GM21360 (cell line): Measurements from ENCODE around the gene ZEB1.
"Not testable (repeated sequence)": the region's sequence is repeated elsewhere in the genome, so short reads cannot be mapped to it uniquely, and the experiment has no call there.

Experiments used
- ATAC-seq: cut with Tn5 transposase; IDR thresholded peaks from one replicate; pipeline ENCODE4 v1.9.1; 2021; ENCODE audit warnings: mild to moderate bottlenecking, moderate library complexity; ENCODE audit not compliant: unreplicated experiment

Gene ZEB1

DNA sequence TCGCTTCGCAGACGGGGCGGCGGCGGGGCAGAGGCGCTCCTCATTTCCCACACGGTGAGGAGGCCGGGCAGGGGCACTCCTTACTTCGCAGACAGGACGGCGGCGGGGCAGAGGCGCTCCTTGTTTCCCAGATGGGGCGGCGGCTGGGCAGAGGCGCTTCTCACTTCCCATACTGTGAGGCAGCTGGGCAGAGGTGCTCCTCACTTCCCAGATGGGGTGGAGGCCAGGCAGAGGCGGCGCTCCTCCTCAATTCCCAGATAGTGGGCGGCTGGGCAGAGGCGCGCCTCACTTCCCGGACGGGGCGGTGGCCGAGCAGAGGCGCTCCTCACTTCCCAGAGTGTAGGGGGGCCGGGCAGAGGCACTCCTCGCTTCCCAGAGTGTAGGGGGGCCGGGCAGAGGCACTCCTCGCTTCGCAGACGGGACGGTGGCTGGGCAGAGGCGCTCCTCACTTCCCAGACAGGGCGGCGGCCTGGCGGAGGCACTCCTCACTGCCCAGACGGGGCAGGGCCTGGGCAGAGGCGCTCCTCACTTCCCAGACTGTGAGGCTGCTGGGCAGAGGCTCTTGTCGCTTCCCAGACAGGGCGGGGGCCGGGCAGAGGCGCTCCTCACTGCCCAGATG lies 43.1 kb downstream of the ZEB1 start:
- ATAC-seq, result no peak

DNA sequence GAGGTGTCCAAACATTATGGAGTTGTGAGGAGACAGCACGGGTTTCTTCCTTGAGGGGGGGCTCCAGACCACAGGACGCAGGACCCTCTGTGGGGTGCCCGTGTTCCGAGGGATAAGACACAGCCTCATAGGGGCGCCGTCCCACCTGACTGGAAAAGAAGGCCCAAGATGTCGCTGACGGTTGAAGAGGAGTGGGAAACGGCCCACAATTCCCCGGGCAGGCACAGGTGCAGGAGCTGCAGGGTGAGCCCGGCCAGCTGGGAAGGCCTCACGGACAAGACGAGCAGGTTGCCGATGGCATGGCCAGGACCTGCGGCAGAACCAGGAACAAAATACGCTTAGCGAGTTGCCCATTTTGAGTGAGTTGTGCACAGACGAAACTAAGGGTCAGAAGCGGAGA lies 44.7 kb downstream of the ZEB1 start:
- not testable (repeated sequence) for ATAC-seq

DNA sequence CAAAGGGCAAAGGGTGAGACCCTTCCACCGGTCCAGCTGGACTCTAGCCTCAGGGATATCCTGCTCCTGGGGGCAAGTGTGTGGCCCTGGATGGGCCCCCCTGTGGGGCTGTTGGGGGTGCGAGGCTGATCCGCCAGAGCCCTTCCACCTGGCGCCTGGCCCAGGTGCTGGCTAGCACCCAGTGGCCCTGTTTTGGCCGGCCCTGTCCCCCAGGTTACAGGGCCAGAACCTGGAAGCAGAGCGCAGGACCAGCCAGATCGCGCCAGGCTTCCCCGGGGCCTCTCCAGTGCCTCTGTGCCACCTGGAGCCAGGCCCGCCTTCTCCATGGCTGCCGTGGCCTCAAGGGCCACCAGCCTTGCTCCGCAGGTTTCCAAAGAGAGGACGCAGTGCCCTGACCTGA lies 45.2 kb downstream of the ZEB1 start:
- not testable (repeated sequence) for ATAC-seq

DNA sequence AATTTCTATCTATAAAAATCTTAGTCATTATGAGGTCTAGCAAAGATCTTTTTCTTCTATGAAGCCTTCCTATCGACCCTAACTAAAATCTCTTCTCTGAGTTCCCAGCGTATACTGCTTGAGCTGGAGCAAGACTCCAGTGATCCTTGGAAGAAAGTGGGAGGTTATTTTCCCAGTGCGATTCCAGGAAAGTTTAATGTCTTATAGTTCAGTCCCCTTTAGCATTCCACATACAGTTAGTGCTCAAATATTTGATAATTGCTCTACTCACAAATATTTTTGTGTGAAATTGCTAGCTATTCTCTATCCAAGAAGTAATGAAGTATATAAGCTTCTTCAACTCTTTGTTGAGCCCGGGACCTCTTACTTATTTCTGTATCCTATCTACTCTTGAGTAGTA lies 47.7 kb downstream of the ZEB1 start:
- ATAC-seq, result no peak

DNA sequence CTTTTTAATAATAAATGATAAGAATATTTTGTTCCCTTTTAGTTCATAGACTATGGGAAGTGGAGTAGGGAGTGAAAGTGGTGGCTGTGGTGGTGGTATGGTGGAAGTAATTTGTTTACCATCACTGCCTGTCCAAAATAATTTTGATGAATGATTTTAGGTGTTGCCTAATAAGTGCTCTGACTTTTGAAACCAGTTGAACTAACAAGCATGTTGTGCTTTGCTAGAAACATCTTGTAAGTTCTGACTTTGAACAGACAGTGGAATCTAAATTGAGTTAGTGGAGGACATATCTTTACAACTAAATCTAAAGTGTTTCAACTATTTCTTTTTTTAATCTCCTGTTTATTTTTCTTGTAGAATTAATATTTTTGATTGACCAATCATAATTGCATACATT lies 49.7 kb downstream of the ZEB1 start:
- ATAC-seq, result no peak

DNA sequence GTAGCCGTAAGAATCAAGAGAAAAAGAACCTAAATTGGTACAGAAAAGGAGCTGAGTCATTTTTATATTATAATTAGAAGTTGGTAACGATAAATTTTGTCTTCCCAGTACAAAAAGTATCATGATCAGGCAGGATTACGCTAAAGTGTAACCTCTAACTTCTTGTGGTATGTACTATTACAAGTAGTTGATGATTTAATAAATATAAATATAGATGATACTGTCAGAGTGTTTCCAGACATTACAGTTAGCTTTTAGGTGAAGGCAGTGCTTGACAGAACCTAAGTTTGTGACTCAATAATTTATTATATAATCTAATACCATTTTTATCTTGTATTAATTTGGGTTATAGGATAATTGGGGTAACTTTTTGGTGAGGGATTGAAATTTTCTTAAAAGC lies 53.4 kb downstream of the ZEB1 start:
- ATAC-seq, result no peak

DNA sequence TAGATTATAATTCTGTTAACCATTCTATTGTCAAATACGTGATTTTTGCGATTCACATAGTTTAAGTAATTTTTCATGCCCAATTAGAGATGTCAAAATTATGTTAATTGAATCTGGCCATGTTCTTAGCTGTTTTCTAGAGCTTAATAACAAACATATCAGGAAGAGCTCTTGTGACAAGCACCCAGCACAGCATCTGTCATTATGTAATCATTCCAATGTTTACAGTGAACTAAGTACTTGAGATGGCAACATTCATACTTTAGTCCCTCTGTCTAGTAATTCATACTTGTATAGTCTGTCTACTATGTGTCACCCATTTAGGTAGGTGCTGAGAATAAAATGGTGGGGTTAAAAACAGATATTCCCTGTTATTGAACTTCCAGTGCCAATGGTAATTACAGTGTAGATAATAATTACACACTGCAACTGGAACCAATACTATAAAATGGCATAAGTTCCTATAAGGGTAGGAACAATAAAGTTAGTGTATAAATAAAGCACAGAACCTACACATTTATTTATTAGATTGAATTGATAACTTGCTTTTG lies 55.2 kb downstream of the ZEB1 start:
- ATAC-seq, result no peak

DNA sequence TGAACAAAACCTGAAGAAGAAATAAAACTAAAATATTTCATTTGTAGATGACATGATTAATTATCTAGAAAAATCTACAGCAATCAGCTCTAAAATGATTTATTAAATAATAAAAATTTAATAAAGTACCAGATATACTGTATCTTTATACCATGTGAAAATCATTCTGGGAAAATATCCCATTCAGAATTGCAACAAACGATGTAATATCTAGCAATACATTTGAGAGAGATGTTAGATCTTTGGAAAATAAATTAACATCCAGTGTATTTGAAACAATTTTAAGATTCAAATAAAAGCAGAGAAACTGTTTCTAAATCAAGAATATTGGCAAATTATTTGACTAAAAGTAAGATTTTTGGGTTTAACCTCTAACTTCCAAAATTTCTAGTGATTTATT lies 62.2 kb downstream of the ZEB1 start:
- no peak for ATAC-seq

DNA sequence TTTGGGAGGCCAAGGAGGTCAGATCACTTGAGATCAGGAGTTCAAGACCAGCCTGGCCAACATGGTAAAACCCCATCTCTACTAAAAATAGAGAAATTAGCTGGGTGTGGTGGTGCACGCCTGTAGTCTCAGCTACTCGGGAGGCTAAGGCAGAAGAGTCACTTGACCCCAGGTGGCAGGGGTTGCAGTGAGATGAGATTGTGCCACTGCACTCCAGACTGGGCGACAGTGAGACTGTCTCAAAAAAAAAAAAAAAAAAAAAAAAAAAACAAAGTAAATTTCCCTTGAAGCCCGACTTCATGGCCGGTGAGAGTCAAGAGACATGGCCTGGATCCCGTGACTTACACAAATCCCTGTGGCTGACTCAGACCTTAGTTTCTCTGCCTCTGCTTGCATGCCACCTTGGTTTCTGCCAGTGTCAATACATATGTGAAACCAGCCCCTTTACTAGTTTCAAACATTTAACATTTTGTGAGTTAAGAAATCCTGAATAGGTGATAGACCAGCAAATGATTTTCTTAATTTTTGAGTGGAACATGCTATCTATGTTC lies 62.8 kb downstream of the ZEB1 start:
- ATAC-seq, result no peak

DNA sequence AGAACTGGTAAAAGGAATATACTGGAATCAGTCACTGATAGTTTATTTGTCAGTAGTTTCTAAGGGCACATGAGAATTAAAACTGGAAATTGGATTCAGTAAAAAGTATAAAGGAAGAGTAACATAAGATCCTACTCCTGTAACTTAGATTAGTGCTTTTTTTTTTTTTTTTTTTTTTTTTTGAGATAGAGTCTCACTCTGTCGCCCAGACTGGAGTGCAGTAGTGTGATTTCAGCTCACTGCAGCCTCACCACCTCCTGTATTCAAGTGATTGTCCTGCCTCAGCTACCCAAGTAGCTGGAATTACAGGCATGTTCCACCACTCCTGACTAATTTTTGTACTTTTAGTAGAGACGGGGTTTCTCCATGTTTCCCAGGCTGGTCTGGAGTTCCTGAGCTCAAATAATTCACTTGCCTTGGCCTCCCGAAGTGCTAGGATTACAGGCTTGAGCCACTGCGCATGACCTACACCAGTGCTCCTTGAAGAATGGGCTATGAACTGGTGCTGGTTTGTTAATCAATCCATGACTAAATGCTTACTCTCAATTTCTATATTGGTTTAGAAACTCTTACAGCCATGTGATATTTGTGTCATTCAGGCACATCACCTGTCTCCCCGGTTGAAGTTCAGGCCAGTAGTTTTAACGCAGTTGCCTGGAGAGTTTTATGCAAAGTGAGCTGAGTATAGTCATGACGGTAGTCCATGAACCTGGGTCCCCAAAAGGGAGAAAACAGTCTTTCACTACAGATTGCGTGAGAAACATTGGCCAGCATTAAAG lies 65.0 kb downstream of the ZEB1 start:
- ATAC-seq, result peak; percentile 94

DNA sequence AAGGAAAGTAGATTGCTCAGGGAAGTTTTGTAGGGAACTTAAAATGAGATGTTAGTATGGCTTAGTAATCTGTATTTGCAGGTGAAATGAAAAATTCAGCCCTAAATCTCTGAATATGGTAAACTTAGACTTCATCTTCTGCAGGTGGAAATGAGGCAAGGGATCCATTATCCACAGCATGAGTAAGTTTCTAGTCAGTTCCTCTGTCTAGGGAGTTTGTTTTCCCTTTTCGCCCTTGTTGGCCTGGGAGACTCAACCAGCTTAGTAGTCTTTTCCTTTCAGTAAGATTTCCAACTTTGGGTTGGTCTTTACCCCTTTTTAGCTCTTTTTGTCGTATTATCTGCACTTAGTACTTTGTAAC lies 65.6 kb downstream of the ZEB1 start:
- peak; percentile 17 for ATAC-seq

DNA sequence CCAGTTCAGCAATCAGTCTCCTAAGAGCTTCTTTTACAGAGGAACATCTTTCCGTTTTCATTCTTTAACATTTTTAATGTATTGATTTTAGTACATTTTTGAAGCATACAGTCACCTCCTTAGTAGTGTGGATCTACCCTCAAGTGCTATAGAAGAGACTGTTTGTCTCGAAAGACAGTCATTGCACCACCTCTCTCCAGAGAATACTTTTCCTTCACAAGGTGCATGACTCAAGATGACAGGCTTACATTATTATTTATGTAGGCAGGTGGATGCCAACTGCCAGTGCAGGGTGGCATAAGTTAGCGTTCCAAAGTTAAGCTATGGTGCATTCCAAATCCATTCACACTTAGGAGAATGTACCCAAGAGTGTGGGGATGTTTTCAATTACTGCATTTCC lies 71.8 kb downstream of the ZEB1 start:
- no peak for ATAC-seq

DNA sequence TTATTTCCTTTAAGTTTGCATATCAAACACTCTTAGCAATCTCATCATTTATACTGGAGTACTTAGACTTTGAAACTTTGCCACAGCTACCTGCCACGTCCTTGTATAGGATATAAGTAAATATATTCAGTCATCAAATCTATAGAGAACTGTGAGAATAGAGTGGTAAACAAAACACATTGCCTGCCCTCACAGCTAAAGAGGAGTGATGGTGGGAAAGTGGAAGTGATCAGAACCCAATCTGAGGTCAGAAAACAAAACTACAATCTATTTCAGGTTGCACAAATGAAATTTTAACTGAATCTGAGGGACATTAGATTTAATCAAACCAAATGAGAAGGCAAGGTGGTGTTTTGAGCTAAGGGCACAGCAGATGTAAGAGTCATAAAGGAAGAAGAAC lies 74.8 kb downstream of the ZEB1 start:
- ATAC-seq, result no peak

DNA sequence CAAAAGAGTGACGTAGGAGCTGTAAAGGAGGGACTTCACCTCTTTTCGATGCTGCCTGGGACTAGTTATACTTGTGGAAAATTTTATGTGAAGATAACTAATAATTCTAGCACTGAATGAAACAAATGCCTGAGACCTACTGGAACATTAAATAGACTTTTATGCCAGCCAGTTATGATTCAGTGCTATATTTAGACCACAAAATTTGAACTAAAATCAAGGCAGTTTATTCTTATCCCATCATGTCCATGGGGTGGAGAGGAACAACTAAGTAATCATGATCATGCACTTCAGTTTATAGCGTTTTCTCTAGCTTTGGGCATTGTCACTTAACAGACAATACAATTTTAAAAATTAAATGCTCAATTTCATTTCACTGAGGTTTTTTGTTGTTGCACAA lies 76.7 kb downstream of the ZEB1 start:
- ATAC-seq, result no peak

DNA sequence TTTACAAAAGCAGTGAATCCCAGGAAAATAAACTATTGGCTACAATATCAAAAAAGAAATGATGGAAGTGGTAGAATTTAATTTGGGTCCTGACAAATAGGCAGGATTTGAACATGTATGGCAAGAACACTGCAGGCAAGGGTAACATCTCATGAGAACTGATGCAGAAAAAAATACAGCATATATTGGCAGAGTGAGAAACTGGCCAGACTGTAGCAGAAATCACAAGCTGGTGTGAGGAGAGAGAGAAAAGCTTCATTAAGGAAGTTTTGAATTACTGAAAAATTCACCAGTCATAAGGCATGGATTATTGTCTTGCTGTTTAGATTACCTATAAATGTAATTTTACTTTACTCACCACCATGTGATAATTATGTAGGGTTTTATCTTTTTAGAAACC lies 77.4 kb downstream of the ZEB1 start:
- ATAC-seq, result no peak

DNA sequence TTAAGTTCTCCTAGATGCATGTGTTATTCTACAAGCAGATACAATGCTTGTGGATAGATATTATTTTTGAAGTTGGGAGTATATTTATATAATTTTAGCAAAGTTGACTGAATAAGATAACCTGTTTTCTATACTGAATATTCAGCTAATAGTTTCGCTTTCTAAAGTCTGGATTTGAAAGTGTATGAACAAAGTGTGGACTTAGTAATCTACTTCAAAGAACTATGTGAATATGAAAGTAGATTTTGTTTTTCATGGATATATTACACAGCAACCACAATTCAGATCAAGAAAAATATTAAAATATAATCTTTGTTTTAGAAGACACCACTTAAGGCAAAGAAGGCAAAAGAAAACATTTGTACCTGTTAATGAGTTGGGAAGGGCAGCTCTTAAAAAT lies 78.8 kb downstream of the ZEB1 start:
- no peak for ATAC-seq

DNA sequence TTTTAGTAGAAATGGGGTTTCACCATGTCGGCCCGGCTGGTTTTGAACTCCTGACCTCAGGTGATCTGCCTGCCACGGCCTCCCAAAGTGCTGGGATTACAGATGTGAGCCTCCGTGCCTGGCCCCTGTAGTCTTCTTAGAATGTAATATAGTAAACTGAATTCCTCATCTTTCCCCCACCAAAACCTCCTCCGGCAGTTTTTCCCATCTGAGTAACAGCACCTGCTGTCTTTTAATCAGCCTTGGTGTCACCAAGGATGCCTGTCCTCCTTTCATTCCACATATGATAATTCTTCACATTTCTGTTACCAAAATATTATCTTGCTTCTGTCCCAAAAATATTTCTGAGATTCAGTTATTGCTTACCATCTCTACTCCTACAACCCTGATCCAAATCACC lies 80.2 kb downstream of the ZEB1 start:
- ATAC-seq, result no peak

DNA sequence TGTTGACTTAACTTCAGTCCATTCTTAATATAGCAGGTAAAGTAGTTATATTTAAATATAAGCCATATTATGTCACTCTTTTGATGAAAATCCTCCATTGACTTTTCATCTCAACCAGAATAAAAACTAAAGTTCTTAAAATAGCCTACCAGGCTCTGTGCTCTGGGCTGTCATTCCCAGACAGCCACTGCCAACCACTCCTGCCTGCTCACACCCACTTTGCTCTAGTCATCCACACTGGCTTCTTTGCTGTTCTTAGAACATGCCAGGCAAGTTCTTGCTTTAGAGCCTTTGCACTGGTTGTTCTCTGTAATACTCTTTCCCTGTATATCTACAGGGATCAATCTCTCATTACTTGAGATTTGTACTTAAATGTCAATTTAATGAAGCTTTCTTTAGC lies 80.6 kb downstream of the ZEB1 start:
- ATAC-seq, result no peak

DNA sequence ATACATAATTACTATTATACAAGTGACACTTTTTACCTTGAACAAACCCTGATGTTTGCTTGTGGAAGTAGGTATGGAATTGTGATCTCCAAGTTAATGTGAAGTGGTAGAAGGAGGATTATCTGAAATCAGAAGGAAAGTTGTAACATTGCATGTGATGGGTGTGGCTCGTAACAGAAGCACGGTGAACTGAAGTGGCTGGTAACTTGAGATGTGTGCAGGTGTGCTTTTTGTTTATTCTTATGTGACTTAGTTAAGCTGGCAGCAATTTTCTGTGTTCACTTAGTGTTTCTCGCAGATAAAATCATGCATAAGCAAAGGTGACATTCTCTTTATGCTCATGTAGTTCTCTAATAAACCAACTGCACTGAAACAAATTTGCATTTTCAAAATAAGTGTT lies 82.3 kb downstream of the ZEB1 start:
- ATAC-seq, result no peak

DNA sequence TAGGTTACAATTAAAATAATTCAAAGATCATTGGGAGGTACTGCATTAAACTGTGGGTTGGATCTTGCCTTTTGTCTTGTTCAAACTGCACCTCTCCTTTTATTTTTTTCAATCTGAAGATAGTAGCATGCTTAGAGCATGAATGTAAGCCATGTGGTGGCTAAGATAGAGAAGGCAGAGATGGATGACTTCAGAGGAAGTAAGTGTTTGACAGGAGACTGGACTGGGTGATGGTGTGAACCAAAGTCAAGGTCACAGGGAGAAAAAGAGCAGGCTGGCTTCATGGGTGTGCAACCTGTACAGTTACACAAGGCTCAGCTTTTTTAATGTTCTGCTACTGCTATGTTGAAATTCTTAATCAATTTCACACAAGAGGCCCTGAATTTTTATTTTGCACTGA lies 85.6 kb downstream of the ZEB1 start:
- no peak for ATAC-seq

DNA sequence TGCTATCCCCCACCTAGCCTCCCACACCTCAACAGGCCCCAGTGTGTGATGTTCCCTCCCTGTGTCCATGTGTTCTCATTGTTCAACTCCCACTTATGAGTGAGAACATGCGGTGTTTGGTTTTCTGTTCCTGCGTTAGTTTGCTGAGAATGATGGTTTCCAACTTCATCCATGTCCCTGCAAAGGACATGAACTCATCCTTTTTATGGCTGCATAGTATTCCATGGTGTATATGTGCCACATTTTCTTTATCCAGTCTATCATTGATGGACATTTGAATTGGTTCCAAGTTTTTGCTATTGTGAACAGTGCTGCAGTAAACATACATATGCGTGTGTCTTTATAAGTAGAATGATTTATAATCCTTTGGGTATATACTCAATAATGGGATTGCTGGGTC lies 86.8 kb downstream of the ZEB1 start:
- ATAC-seq, result not testable (repeated sequence)

DNA sequence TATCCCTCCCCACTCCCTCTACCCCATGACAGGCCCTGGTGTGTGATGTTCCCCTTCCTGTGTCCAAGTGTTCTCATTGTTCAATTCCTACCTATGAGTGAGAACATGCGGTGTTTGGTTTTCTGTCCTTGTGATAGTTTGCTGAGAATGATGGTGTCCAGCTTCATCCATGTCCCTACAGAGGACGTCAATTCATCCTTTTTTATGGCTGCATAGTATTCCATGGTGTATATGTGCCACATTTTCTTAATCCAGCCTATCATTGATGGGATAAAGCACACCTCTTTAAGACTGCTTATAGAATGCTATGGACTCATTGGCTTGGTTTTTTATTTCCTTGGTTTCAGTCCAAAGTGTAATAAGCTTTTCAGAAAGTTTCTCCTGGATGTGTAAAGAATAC lies 93.4 kb downstream of the ZEB1 start:
- not testable (repeated sequence) for ATAC-seq
